Measurements from ENCODE around the gene HMCN1. TPM values are rescaled to one million over a fixed set of nuclear protein-coding genes. Genes with fewer than 3 reads are reported as not detected.

The HMCN1 gene
- total and polyA plus RNA-seq, 9 donors, result 7.9 to 22.6 (median 11.2) TPM

DNA sequence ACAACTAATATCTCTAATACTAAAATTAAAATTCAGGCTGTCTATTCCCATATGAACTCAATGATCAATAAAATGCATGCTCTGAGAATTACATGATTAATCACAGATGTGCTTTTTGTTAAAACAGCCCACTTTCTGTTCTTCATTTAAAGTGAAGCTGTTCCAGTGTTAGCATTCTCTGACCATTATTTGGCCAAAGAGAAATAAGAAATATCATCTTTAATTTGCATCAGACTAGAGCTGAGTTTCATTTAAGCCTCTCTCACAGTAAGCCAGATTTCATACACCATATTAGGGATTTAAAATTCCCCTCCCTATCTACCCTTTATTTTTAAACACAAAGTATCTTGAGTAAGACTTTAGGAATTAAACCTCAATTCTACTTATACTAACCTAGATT lies 379.3 kb downstream of the HMCN1 start:
- DNase-seq, result peak; percentile 78
- Histone ChIP-seq H3K4me1 (ENCODE audit: control insufficient read depth, insufficient read depth, low read length) (no peaks in the 10 kb centered on the region), H3K9me3 (replicated peaks; ENCODE audit: control insufficient read depth, low read depth, low read length) (no peaks in the 10 kb centered on the region), H3K27ac (ENCODE audit: low read length) (peak overlapping the region; percentile 10), H3K27me3 (ENCODE audit: control insufficient read depth, insufficient read depth, low read length) (no peaks in the 10 kb centered on the region), H3K36me3 (ENCODE audit: control insufficient read depth, insufficient read depth, low read length) (no peaks in the 10 kb centered on the region), H3K4me3 (ENCODE audit: low read length) (no peak overlapping the region)

DNA sequence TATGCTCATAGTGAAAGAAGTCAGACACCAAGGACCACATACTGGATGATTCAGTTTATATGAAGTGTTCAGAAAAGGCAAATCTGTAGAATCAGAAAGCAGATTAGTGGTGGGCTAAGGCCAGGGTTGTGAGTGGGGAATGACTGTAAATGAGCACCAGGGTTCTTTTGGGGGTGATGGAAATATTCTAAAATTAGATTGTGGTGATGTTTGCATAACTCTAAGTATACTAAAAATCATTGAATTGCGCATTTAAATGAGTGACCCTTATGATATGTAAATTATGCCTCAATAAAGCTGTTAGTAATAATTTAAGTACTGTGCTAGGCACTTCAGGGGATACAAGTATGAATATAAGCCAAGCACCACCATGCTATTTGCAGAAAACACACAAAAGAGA lies 384.5 kb downstream of the HMCN1 start:
- H3K4me1 ChIP-seq (ENCODE audit: control insufficient read depth, insufficient read depth, low read length), result no peaks in the 10 kb centered on the region
- no peaks in the 10 kb centered on the region for H3K9me3 ChIP-seq (replicated peaks; ENCODE audit: control insufficient read depth, low read depth, low read length)
- no peaks in the 10 kb centered on the region for H3K27me3 ChIP-seq (ENCODE audit: control insufficient read depth, insufficient read depth, low read length)
- no CpG with 5 or more reads among the region's 1 CpG for WGBS (ENCODE audit: insufficient coverage)
- no peak overlapping the region for H3K27ac ChIP-seq (ENCODE audit: low read length)
- no peaks in the 10 kb centered on the region for H3K36me3 ChIP-seq (ENCODE audit: control insufficient read depth, insufficient read depth, low read length)
- no peak for DNase-seq
- H3K4me3 ChIP-seq (ENCODE audit: low read length), result no peak overlapping the region

DNA sequence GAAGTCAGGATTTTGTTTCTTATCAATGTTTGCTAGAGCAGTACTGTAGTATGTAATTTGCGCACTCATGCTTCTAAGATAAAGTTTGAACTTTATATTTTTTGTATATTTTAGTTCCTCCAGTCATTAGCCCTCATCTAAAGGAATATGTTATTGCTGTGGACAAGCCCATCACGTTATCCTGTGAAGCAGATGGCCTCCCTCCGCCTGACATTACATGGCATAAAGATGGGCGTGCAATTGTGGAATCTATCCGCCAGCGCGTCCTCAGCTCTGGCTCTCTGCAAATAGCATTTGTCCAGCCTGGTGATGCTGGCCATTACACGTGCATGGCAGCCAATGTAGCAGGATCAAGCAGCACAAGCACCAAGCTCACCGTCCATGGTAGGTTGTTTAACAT lies 388.6 kb downstream of the HMCN1 start:
- Histone ChIP-seq H3K27me3 (ENCODE audit: control insufficient read depth, insufficient read depth, low read length) (no peaks in the 10 kb centered on the region), H3K36me3 (ENCODE audit: control insufficient read depth, insufficient read depth, low read length) (no peaks in the 10 kb centered on the region)
- 97% methylated on average over 5 of the region's 9 CpGs for WGBS (ENCODE audit: insufficient coverage)

DNA sequence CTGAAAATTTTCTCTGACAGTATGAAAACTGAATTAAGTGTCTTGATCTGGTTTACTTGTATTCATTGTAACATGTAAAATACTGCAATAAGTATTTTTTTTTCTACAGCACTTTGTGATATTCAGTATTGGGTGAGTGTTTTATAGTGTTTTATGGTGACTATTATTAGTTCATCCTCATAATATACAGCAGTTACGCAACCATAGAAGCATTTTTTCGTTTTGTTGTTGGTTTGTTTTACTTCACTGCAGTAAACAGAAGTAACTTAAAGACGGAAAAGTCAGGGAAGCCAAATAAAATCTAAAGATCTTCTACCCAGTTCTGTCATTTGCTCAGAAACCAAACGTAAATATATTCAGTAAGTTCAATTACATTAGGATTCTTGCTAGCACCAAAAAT lies 390.8 kb downstream of the HMCN1 start:
- H3K27ac ChIP-seq (ENCODE audit: low read length), result no peak overlapping the region
- H3K4me1 ChIP-seq (ENCODE audit: control insufficient read depth, insufficient read depth, low read length), result no peaks in the 10 kb centered on the region
- no CpG with 5 or more reads among the region's 4 CpGs for WGBS (ENCODE audit: insufficient coverage)
- no peaks in the 10 kb centered on the region for H3K9me3 ChIP-seq (replicated peaks; ENCODE audit: control insufficient read depth, low read depth, low read length)
- H3K36me3 ChIP-seq (ENCODE audit: control insufficient read depth, insufficient read depth, low read length), result no peaks in the 10 kb centered on the region
- no peaks in the 10 kb centered on the region for H3K27me3 ChIP-seq (ENCODE audit: control insufficient read depth, insufficient read depth, low read length)
- DNase-seq, result no peak
- no peak overlapping the region for H3K4me3 ChIP-seq (ENCODE audit: low read length)

More for the DNA sequence above, 388.6 kb downstream of the HMCN1 start:
- Histone ChIP-seq H3K4me1 (ENCODE audit: control insufficient read depth, insufficient read depth, low read length) (no peaks in the 10 kb centered on the region), H3K9me3 (replicated peaks; ENCODE audit: control insufficient read depth, low read depth, low read length) (no peaks in the 10 kb centered on the region), H3K27ac (ENCODE audit: low read length) (no peak overlapping the region), H3K4me3 (ENCODE audit: low read length) (no peak overlapping the region)
- no peak for DNase-seq

DNA sequence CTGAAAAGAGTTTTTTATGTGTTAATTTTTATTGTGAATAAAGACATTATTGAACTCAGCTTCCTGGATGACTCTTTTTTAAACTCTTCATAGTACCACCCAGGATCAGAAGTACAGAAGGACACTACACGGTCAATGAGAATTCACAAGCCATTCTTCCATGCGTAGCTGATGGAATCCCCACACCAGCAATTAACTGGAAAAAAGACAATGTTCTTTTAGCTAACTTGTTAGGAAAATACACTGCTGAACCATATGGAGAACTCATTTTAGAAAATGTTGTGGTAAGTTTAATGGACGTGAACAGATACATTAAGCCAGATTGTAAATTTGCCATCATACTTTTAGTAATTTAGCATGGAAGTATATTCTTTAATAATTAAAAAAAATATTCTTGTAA lies 391.3 kb downstream of the HMCN1 start:
- DNase-seq, result peak; percentile 66
- no peak overlapping the region for H3K4me3 ChIP-seq (ENCODE audit: low read length)
- H3K27ac ChIP-seq (ENCODE audit: low read length), result no peak overlapping the region
- H3K27me3 ChIP-seq (ENCODE audit: control insufficient read depth, insufficient read depth, low read length), result no peaks in the 10 kb centered on the region
- no peaks in the 10 kb centered on the region for H3K4me1 ChIP-seq (ENCODE audit: control insufficient read depth, insufficient read depth, low read length)
- H3K9me3 ChIP-seq (replicated peaks; ENCODE audit: control insufficient read depth, low read depth, low read length), result no peaks in the 10 kb centered on the region
- H3K36me3 ChIP-seq (ENCODE audit: control insufficient read depth, insufficient read depth, low read length), result no peaks in the 10 kb centered on the region
- WGBS (ENCODE audit: insufficient coverage), result no CpG with 5 or more reads among the region's 3 CpGs

DNA sequence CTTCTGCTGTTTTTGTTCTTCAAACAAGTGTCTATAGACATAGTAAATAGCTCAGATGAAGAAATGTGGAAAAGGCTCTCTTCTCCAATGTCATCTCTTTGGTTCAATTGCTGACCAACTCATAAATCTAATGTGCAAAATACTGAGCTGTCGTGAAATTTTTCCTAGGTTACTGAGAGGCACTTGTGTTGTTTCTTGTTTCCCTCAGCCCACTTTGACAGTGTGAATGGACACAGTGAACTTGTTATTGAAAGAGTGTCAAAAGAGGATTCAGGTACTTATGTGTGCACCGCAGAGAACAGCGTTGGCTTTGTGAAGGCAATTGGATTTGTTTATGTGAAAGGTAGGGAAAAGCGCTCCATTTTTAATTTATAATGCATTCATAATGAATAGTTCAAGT lies 395.6 kb downstream of the HMCN1 start:
- H3K27me3 ChIP-seq (ENCODE audit: control insufficient read depth, insufficient read depth, low read length), result no peaks in the 10 kb centered on the region
- H3K4me3 ChIP-seq (ENCODE audit: low read length), result no peak overlapping the region
- no CpG with 5 or more reads among the region's 4 CpGs for WGBS (ENCODE audit: insufficient coverage)
- no peaks in the 10 kb centered on the region for H3K36me3 ChIP-seq (ENCODE audit: control insufficient read depth, insufficient read depth, low read length)
- DNase-seq, result no peak
- H3K9me3 ChIP-seq (replicated peaks; ENCODE audit: control insufficient read depth, low read depth, low read length), result no peaks in the 10 kb centered on the region
- no peak overlapping the region for H3K27ac ChIP-seq (ENCODE audit: low read length)
- H3K4me1 ChIP-seq (ENCODE audit: control insufficient read depth, insufficient read depth, low read length), result no peaks in the 10 kb centered on the region

DNA sequence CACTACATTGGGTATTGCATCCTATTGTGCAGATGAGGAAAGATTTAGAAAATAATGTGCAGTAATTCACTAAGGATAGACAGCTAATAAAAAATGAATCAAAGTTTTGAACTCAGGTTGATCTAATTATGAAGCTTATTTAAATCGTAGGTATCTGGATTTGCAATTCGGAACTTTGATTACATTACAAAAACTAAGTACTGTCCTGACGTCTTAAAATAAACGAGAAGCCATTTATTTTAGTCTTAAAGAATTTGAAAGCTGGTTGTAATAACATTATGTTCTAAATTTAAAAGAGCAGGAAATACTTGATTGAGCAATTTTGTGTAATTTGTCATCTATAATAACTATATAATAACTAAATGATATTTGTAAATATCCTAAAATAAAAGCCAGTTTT lies 404.9 kb downstream of the HMCN1 start:
- Histone ChIP-seq H3K4me1 (ENCODE audit: control insufficient read depth, insufficient read depth, low read length) (no peaks in the 10 kb centered on the region), H3K27ac (ENCODE audit: low read length) (no peak overlapping the region), H3K4me3 (ENCODE audit: low read length) (no peak overlapping the region), H3K36me3 (ENCODE audit: control insufficient read depth, insufficient read depth, low read length) (no peaks in the 10 kb centered on the region), H3K27me3 (ENCODE audit: control insufficient read depth, insufficient read depth, low read length) (no peaks in the 10 kb centered on the region), H3K9me3 (replicated peaks; ENCODE audit: control insufficient read depth, low read depth, low read length) (no peaks in the 10 kb centered on the region)
- DNase-seq, result no peak
- no CpG with 5 or more reads among the region's 4 CpGs for WGBS (ENCODE audit: insufficient coverage)

DNA sequence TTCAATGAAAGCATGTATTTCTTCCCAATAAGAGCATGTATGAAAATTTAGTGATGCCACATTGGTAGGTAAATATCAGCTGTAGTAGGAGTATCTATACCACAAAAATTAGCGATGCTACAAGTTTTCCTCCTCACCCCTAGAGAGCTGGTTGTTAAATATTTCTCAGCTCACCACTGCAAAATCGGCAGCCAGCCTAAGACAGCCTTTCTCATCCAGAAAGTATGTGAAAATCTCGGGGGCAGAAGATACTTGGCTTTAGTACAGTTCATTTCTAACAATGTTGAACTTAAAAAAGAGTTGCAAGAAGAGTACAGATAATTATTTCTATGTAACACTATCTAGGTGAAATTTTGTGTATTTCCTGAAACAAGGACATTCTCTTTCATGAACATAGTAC lies 405.5 kb downstream of the HMCN1 start:
- H3K27me3 ChIP-seq (ENCODE audit: control insufficient read depth, insufficient read depth, low read length), result no peaks in the 10 kb centered on the region
- H3K36me3 ChIP-seq (ENCODE audit: control insufficient read depth, insufficient read depth, low read length), result no peaks in the 10 kb centered on the region
- no peaks in the 10 kb centered on the region for H3K4me1 ChIP-seq (ENCODE audit: control insufficient read depth, insufficient read depth, low read length)
- peak; percentile 58 for DNase-seq
- no CpG with 5 or more reads among the region's 3 CpGs for WGBS (ENCODE audit: insufficient coverage)
- H3K9me3 ChIP-seq (replicated peaks; ENCODE audit: control insufficient read depth, low read depth, low read length), result no peaks in the 10 kb centered on the region
- no peak overlapping the region for H3K4me3 ChIP-seq (ENCODE audit: low read length)
- H3K27ac ChIP-seq (ENCODE audit: low read length), result no peak overlapping the region

DNA sequence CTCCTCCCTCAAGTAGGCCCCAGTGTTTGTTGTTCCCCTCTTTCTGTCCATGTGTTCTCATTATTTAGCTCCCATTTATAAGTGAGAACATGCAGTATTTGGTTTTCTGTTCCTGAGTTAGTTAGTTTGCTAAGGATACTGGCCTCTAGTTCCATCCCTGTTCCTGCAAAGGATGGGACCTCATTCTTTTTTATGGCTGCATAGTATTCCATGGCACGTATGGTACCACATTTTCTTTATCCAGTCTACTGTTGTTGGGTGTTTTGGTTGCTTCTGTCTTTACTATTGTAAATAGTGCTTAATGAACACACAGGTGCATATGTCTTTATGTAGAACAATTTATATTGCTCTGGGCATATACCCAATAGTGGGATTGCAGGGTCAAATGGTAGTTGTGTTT lies 408.0 kb downstream of the HMCN1 start:
- WGBS (ENCODE audit: insufficient coverage), result no CpG with 5 or more reads among the region's 1 CpG
- H3K4me1 ChIP-seq (ENCODE audit: control insufficient read depth, insufficient read depth, low read length), result no peaks in the 10 kb centered on the region
- no peak overlapping the region for H3K4me3 ChIP-seq (ENCODE audit: low read length)
- no peak for DNase-seq
- H3K27ac ChIP-seq (ENCODE audit: low read length), result no peak overlapping the region
- no peaks in the 10 kb centered on the region for H3K9me3 ChIP-seq (replicated peaks; ENCODE audit: control insufficient read depth, low read depth, low read length)
- H3K36me3 ChIP-seq (ENCODE audit: control insufficient read depth, insufficient read depth, low read length), result no peaks in the 10 kb centered on the region
- no peaks in the 10 kb centered on the region for H3K27me3 ChIP-seq (ENCODE audit: control insufficient read depth, insufficient read depth, low read length)

DNA sequence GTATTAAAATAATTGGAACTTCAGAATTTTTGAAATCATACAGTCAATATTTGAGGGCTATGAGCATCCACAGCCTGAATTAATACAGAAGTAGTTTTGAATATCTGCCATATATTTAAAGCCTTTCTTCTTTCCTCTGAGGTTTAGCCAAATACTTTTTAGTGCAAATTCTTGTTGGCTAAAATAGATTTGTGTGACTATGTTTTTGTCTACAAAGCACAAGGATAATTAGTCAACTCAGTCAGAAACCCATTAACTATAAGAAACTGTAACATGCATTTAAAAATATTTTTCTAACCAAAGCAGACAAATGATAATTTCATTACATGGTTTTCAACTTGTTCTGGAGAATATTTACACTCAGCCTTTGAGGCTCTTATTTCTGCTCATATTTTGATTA lies 408.7 kb downstream of the HMCN1 start:
- no peaks in the 10 kb centered on the region for H3K27me3 ChIP-seq (ENCODE audit: control insufficient read depth, insufficient read depth, low read length)
- no peaks in the 10 kb centered on the region for H3K4me1 ChIP-seq (ENCODE audit: control insufficient read depth, insufficient read depth, low read length)
- no peaks in the 10 kb centered on the region for H3K36me3 ChIP-seq (ENCODE audit: control insufficient read depth, insufficient read depth, low read length)
- DNase-seq, result no peak
- H3K27ac ChIP-seq (ENCODE audit: low read length), result no peak overlapping the region
- no peaks in the 10 kb centered on the region for H3K9me3 ChIP-seq (replicated peaks; ENCODE audit: control insufficient read depth, low read depth, low read length)
- H3K4me3 ChIP-seq (ENCODE audit: low read length), result no peak overlapping the region

DNA sequence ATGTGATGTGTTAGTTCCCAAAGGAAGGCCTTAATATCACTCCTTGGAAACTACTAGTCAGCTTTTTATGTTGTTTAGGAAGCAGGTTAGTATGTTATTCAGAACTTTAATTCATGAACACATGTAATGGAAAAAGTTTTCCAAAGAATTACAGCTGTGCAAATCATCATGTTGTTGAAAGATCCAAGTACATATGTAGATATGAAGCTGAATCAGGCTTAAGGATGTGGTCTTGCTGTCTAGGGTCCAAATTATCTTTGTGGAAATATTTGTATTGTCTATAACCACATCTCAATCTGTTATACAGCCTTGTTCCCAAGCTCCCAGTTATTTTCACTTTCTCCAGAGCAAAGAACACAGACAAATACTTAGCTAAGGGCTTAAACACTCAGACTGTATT lies 409.3 kb downstream of the HMCN1 start:
- H3K4me3 ChIP-seq (ENCODE audit: low read length), result no peak overlapping the region
- no peaks in the 10 kb centered on the region for H3K27me3 ChIP-seq (ENCODE audit: control insufficient read depth, insufficient read depth, low read length)
- H3K9me3 ChIP-seq (replicated peaks; ENCODE audit: control insufficient read depth, low read depth, low read length), result no peaks in the 10 kb centered on the region
- H3K4me1 ChIP-seq (ENCODE audit: control insufficient read depth, insufficient read depth, low read length), result no peaks in the 10 kb centered on the region
- DNase-seq, result peak; percentile 78
- H3K27ac ChIP-seq (ENCODE audit: low read length), result no peak overlapping the region
- H3K36me3 ChIP-seq (ENCODE audit: control insufficient read depth, insufficient read depth, low read length), result no peaks in the 10 kb centered on the region

Measured in muscle of leg (tissue), 11 donors.